Measurements from ENCODE around the gene CACNG3.
"Not testable (repeated sequence)": the region's sequence is repeated elsewhere in the genome, so short reads cannot be mapped to it uniquely, and the experiment has no call there.

CACNG3 gene

GRCh38 chr16:24281466-24281865 lies 25.3 kb downstream of the CACNG3 start:
- no peak for DNase-seq

GRCh38 chr16:24282141-24282540 lies 26.0 kb downstream of the CACNG3 start:
- DNase-seq = no peak

- DNase-seq = no peak
Observed at GRCh38 chr16:24286741-24287405, 30.7 kb downstream of the CACNG3 start.

GRCh38 chr16:24288516-24288915 lies 32.4 kb downstream of the CACNG3 start:
- DNase-seq = no peak

- no peak for DNase-seq
Observed at GRCh38 chr16:24289166-24289700, 33.1 kb downstream of the CACNG3 start.

GRCh38 chr16:24291932-24292331 lies 35.8 kb downstream of the CACNG3 start:
- no peak for DNase-seq

- no peak for DNase-seq
Observed at GRCh38 chr16:24294131-24294530, 38.0 kb downstream of the CACNG3 start.

- no peak for DNase-seq
Observed at GRCh38 chr16:24297375-24297774, 41.2 kb downstream of the CACNG3 start.

- DNase-seq = no peak
Observed at GRCh38 chr16:24298548-24299167, 42.5 kb downstream of the CACNG3 start.

- DNase-seq = not testable (repeated sequence)
Observed at GRCh38 chr16:24300750-24301149, 44.6 kb downstream of the CACNG3 start.

- no peak for DNase-seq
Observed at GRCh38 chr16:24302636-24303035, 46.5 kb downstream of the CACNG3 start.

- DNase-seq = no peak
Observed at GRCh38 chr16:24308200-24308599, 52.1 kb downstream of the CACNG3 start.

GRCh38 chr16:24309258-24310142 lies 53.4 kb downstream of the CACNG3 start:
- no peak for DNase-seq

- no peak for DNase-seq
Observed at GRCh38 chr16:24315343-24315742, 59.2 kb downstream of the CACNG3 start.

GRCh38 chr16:24318680-24319079 lies 62.5 kb downstream of the CACNG3 start:
- DNase-seq = no peak

GRCh38 chr16:24319126-24319814 lies 63.1 kb downstream of the CACNG3 start:
- DNase-seq = no peak

GRCh38 chr16:24322106-24322505 lies 66.0 kb downstream of the CACNG3 start:
- no peak for DNase-seq

- DNase-seq = no peak
Observed at GRCh38 chr16:24324421-24324820, 68.3 kb downstream of the CACNG3 start.

- DNase-seq = no peak
Observed at GRCh38 chr16:24328835-24329452, 72.8 kb downstream of the CACNG3 start.

- DNase-seq = no peak
Observed at GRCh38 chr16:24332178-24332577, 76.0 kb downstream of the CACNG3 start.

- DNase-seq = no peak
Observed at GRCh38 chr16:24332582-24333090, 76.5 kb downstream of the CACNG3 start.

- no peak for DNase-seq
Observed at GRCh38 chr16:24336491-24336890, 80.4 kb downstream of the CACNG3 start.
